ENCODE data around the gene KRABD2.
"Not testable (repeated sequence)": the region's sequence is repeated elsewhere in the genome, so short reads cannot be mapped to it uniquely, and the experiment has no call there.

Gene KRABD2

GRCh38 chr17:8376271-8377067 is at the start of gene KRABD2:
Gene KRABD2, minus strand, starts transcription at chr17:8376704.
- peak; percentile 92 for DNase-seq
- in situ Hi-C loops (cut with MboI; ENCODE audit: low pct_unique_long_range_greater_than_20kb, low sequenced_read_pairs), result no loop called here

GRCh38 chr17:8421571-8421970 is 45.1 kb upstream of the KRABD2 start:
- in situ Hi-C loops (cut with MboI; ENCODE audit: low pct_unique_long_range_greater_than_20kb, low sequenced_read_pairs), result no loop called here
- DNase-seq, result no peak

- no peak for DNase-seq
- in situ Hi-C loops (cut with MboI; ENCODE audit: low pct_unique_long_range_greater_than_20kb, low sequenced_read_pairs), result no loop called here
Measured at GRCh38 chr17:8420041-8420934, 43.8 kb upstream of the KRABD2 start.

- DNase-seq, result no peak
- in situ Hi-C loops (cut with MboI; ENCODE audit: low pct_unique_long_range_greater_than_20kb, low sequenced_read_pairs), result no loop called here
Measured at GRCh38 chr17:8419305-8419704, 42.8 kb upstream of the KRABD2 start.

GRCh38 chr17:8418471-8418870 is 42.0 kb upstream of the KRABD2 start:
- DNase-seq, result no peak
- in situ Hi-C loops (cut with MboI; ENCODE audit: low pct_unique_long_range_greater_than_20kb, low sequenced_read_pairs), result no loop called here

- DNase-seq, result no peak
- in situ Hi-C loops (cut with MboI; ENCODE audit: low pct_unique_long_range_greater_than_20kb, low sequenced_read_pairs), result no loop called here
Measured at GRCh38 chr17:8417806-8418205, 41.3 kb upstream of the KRABD2 start.

- in situ Hi-C loops (cut with MboI; ENCODE audit: low pct_unique_long_range_greater_than_20kb, low sequenced_read_pairs), result no loop called here
- no peak for DNase-seq
Measured at GRCh38 chr17:8413938-8414337, 37.4 kb upstream of the KRABD2 start.

- DNase-seq, result peak; percentile 25
- in situ Hi-C loops (cut with MboI; ENCODE audit: low pct_unique_long_range_greater_than_20kb, low sequenced_read_pairs), result no loop called here
Measured at GRCh38 chr17:8413328-8413727, 36.8 kb upstream of the KRABD2 start.

GRCh38 chr17:8412089-8412488 is 35.6 kb upstream of the KRABD2 start:
- in situ Hi-C loops (cut with MboI; ENCODE audit: low pct_unique_long_range_greater_than_20kb, low sequenced_read_pairs), result no loop called here
- DNase-seq, result no peak

GRCh38 chr17:8410883-8411238 is 34.4 kb upstream of the KRABD2 start:
- DNase-seq, result no peak
- in situ Hi-C loops (cut with MboI; ENCODE audit: low pct_unique_long_range_greater_than_20kb, low sequenced_read_pairs), result no loop called here

GRCh38 chr17:8409966-8410882 is 33.7 kb upstream of the KRABD2 start:
- in situ Hi-C loops (cut with MboI; ENCODE audit: low pct_unique_long_range_greater_than_20kb, low sequenced_read_pairs), result no loop called here

GRCh38 chr17:8408371-8408770 is 31.9 kb upstream of the KRABD2 start:
- DNase-seq, result no peak
- in situ Hi-C loops (cut with MboI; ENCODE audit: low pct_unique_long_range_greater_than_20kb, low sequenced_read_pairs), result no loop called here

More at GRCh38 chr17:8409966-8410882, 33.7 kb upstream of the KRABD2 start:
- DNase-seq, result peak; percentile 90

- no peak for DNase-seq
- in situ Hi-C loops (cut with MboI; ENCODE audit: low pct_unique_long_range_greater_than_20kb, low sequenced_read_pairs), result no loop called here
Measured at GRCh38 chr17:8406174-8406573, 29.7 kb upstream of the KRABD2 start.

- no peak for DNase-seq
- in situ Hi-C loops (cut with MboI; ENCODE audit: low pct_unique_long_range_greater_than_20kb, low sequenced_read_pairs), result no loop called here
Measured at GRCh38 chr17:8405499-8406016, 29.1 kb upstream of the KRABD2 start.

GRCh38 chr17:8402921-8403536 is 26.5 kb upstream of the KRABD2 start:
- in situ Hi-C loops (cut with MboI; ENCODE audit: low pct_unique_long_range_greater_than_20kb, low sequenced_read_pairs), result no loop called here
- DNase-seq, result no peak

- in situ Hi-C loops (cut with MboI; ENCODE audit: low pct_unique_long_range_greater_than_20kb, low sequenced_read_pairs), result no loop called here
- no peak for DNase-seq
Measured at GRCh38 chr17:8401107-8401506, 24.6 kb upstream of the KRABD2 start.

GRCh38 chr17:8398980-8399379 is 22.5 kb upstream of the KRABD2 start:
- no peak for DNase-seq
- in situ Hi-C loops (cut with MboI; ENCODE audit: low pct_unique_long_range_greater_than_20kb, low sequenced_read_pairs), result no loop called here

GRCh38 chr17:8397636-8398035 is 21.1 kb upstream of the KRABD2 start, which contains the start of gene RNF222:
Gene RNF222, minus strand, starts transcription at chr17:8397827. Its CDS starts 4,366 bp downstream, at chr17:8393461.
- no peak for DNase-seq
- in situ Hi-C loops (cut with MboI; ENCODE audit: low pct_unique_long_range_greater_than_20kb, low sequenced_read_pairs), result no loop called here

GRCh38 chr17:8394497-8394896 is 18.0 kb upstream of the KRABD2 start:
- in situ Hi-C loops (cut with MboI; ENCODE audit: low pct_unique_long_range_greater_than_20kb, low sequenced_read_pairs); DNase-seq: not testable (repeated sequence)
